ENCODE measurements around the gene GPR142.
"Not testable (repeated sequence)": the region's sequence is repeated elsewhere in the genome, so short reads cannot be mapped to it uniquely, and the experiment has no call there.

Gene GPR142

DNA sequence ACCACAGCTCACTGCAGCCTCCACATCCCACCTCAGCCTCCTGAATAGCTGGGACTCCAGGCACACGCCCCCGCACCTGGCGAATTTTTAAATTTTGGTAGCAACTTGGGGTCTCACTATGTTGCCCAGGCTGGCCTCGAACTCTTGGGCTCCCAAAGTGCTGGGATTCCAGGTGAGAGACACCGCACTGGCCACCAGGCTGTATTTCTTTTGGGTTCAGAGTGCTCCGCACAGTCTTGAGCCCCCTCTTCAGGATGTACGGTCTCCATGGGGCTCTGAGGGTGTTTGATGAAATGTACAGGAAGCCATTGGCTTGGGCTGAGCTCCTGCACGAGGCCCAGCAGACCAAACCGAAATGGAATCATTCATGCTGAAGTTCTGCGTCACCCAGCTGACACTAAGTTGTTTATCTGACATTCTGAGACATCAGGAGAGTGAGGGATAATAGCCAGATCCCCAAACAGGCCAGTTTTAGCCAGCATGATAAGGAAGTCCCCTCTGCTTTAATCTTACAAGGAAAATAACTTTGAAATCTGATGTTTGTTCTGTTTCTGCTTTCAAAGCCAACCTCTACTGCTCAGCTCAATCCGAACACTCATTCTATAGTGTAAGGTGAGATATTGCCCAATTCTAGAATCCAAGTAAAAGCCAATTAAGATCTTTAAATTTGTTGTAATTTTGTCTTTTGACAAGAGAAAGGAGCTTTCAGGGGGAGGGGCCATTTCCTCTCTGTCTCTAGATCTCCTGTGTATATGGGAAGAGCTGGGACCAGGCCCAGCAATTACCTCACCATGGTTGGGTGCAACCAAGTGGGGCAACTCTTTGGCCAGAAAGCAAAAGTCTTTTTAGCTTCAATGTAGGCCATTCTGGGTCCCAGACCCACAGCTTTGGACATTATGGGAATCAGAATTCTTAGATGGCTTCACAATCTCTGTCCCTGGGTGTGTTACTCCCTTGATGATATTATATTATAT lies 23.7 kb downstream of the GPR142 start:
- H3K4me3 ChIP-seq (ENCODE audit: low read depth, low read length) = no peak overlapping the region

DNA sequence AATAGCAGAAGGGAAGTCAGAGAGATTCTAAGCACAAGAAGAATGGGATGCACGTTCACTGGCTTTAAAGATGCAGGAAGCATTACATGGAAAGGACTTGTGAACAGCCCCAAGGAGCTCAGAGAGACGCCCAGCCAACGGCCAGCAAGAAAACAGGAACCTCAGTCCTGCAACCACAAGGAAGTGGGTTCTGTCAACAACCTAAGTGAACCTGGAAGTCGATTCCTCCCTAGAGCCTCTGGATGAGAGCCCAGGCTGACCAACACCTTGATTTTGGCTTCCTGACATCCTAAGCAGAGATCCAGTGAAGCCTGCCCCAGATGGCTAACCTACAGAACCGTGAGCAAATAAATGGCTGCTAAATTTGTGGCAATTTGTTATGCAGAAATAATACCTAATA lies 24.5 kb downstream of the GPR142 start:
- no peak overlapping the region for H3K4me3 ChIP-seq (ENCODE audit: low read depth, low read length)

DNA sequence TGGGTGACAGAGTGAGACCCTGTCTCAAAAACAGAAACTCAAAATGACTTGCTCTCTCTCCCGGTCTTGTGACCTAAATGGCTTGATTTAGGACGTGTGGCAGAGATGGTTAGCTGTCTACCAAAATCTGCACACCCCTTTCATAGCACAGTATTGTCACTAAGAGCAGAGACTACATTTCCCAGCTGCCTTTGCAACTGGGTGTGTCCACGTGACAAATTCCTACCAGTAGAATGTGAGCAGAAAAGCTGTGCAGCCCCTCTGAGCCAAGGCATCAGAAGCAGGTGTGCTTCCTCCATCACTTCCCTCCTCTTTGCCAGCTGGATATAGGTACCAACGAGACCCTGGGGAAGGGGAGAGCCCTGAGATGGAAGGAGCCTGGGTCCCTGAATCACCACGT lies 25.5 kb downstream of the GPR142 start:
- no peak overlapping the region for H3K4me3 ChIP-seq (ENCODE audit: low read depth, low read length)

DNA sequence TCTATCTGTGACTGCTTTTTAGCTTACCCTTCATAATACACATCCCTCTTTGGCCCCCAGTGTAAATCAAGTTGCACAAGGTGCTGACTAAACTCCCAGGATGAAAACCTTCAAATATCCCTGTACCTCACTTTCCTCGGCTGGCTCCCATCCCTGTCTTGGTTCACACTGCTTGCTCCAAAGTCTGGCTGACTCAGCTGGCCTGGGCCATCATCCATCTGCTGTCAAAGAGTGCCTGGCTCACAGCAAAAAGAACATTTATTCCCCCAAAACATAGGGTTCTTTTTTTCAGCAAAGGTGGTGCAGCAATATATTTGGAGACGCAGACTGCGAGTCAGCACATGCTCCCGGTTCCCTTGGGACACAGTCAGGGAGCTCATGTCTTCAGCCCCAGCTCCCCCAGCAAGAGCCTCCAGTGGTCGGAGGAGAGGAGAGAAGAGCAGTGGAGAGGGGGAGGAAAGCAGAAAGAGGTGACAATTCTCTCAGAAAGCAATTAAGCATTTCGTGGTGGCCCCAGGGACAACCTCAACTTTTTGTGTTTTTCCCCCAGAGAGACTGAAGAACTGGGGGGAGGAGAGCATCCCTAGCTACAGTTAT lies 26.1 kb downstream of the GPR142 start:
- H3K4me3 ChIP-seq (ENCODE audit: low read depth, low read length) = no peak overlapping the region

DNA sequence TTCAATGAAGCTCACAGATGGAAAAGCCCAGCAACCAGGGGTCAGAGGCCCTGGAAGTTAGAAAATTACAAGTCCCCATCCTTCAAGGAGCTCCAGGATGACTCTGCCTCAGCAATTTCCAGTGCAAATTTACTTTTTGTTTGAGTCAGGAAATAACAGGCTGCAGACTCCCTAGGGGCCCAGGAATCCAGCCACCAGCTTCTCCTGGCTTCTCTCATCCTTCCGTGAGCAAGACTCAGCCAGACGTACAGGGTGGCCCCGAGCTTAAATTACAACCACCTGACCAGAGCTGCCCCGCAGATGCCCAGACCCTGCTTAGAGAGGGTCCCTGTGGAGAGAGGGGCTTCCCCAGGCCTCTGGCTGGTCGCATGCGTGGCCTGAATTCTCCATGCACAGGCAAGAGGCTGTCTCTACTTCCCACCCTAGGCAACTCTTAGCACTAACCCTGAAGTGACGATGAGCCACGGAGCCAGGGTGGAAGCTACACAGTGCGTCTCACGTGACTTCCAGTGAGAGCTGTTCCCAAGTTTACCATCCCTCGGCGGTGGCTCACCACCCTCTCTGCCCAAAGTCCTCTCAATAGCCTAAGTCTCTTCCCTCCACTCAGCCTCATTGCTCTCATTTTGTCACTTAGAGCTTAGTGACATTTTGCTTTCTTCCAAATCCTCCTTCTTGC lies 27.1 kb downstream of the GPR142 start:
- H3K4me3 ChIP-seq (ENCODE audit: low read depth, low read length) = no peak overlapping the region

DNA sequence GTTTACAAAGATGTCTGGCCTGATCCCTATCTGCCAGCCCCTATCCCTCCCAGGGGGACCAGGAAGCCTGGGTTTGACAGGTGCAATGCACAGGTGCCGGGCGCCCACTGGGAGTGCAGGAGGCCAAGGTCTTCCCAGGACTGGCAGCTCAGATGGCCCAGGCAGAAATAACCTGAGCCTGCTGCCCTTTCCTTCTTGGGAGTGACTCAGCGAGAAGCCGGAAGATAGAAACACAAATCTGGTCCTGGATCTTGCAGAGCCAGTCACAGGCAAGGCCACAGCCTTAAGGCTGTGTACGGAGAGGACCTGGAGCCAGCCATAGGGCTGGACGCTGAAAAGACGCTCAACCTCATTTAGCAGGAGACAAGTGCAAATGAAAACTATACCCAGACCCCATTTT lies 27.7 kb downstream of the GPR142 start:
- no peak overlapping the region for H3K4me3 ChIP-seq (ENCODE audit: low read depth, low read length)

DNA sequence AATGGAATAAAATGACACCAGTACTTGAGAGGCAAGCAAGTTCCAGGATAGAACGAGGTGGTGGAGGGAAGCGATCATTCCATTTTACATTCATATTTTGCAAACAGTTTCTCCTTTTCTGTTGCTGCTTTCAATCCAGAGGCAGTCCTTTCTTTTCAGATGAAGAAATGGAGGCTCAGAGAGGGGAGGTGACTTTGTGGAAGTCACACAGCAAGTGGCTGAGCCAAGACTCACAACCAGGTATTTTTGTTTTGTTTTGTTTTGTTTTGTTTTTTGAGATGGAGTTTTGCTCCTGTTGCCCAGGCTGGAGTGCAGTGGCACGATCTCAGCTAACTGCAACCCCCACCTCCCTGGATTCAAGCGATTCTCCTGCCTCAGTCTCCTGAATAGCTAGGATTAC lies 29.3 kb downstream of the GPR142 start:
- no peak overlapping the region for H3K4me3 ChIP-seq (ENCODE audit: low read depth, low read length)

DNA sequence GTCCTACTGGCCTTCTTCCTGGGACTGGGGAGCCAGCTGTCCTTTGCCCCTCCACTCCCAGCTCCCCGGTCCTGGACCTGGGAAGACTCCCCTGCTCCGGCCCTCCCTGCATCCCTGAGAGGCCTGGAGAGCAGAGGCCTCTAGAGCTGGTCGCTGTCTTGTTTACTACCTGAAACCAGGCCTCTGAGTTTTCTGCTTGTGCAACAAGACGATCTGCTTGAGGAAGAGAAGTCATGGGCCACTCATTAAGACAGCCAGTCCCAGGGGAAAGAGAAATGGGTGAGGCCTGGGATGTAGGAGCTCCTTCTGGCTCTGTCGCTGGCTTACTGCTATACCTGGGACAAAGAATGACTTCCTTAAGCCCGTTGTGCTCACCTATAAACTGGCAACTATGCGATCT lies 34.7 kb downstream of the GPR142 start:
- H3K4me3 ChIP-seq (ENCODE audit: low read depth, low read length) = no peak overlapping the region

DNA sequence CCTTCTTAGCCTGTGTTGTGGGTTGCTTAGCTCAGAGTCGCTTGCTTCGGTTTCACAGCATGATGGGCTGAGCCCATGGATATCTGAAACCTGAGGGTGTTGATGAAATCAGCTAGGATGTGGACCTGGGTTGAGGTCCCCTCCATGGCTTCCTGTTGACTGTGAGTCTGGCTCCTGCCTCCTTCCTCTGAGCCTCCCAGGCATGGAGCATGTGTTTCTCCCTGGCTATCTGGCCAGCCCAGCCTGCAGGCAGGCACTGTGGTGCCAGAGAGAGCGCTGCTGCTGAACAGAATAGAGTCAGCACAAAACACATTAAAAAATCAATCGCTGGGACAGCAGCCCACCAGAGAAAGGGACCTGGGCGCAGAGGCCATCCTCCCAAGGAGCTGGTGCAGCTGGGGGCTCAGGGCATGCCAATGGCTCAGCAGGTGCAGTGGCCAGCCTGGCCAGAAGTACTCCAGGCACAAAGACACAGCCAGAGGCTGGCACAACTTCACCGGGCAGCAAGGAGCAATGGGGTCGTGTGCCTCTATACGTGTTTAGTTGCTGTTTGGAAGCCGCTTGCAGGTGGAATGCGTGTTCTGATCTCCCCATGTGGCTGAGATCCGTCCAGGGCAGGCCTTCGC lies 36.3 kb downstream of the GPR142 start:
- no peak overlapping the region for H3K4me3 ChIP-seq (ENCODE audit: low read depth, low read length)

DNA sequence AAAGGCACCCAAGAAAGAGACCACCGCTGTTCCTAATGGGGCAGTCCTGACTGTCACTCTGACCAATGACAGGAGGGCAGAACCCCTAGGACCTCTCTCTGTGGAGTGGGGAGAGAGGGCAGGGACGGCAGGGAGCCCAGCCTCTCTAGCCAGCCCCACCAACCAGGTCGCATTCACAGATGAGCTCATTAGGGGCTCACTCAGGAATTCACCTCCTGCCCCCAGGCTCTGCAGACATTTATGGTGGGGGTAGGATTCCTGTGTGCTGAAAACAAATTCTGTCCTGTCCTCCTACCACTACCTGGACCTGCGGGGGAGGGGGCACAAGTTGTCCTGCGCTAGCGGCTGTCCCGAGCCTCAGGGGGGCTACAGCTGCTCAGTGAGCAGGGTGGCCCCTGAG lies 36.9 kb downstream of the GPR142 start:
- H3K4me3 ChIP-seq (ENCODE audit: low read depth, low read length) = no peak overlapping the region

DNA sequence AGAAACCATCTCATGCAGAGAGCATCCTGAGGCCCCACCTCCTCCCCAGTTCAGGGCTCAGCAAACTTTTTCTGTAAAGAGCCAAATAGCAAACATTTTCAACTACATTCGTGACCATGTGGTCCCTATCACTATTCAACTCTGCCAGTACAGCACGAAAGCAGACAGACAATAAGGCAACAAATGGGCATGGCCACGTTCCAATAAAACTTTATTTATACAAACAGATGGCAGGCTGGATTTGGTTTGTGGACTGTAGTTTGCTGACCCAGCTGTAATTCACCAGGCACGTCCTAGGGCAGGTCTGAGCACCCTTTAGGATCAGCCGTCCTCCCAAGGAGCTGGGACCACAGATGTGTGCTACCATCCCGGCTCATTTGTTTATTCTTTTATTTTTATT lies 37.5 kb downstream of the GPR142 start:
- H3K4me3 ChIP-seq (ENCODE audit: low read depth, low read length) = no peak overlapping the region

DNA sequence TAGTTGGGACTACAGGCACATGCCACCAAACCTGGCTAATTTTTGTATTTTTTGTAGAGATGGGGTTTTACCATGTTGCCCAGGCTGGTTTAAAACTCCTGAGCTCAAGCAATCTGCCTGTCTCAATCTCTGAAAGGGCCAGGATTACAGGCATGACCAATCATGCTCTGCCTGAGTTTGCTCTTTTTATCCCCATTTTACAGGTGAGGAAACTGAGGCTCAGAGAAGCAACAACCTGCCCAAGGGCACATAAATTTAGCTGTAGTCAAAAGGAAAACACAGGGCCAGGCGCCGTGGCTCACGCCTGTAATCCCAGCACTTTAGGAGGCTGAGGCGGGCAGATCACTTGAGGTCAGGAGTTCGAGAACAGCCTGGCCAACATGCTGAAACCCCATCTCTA lies 38.0 kb downstream of the GPR142 start:
- H3K4me3 ChIP-seq (ENCODE audit: low read depth, low read length) = not testable (repeated sequence)

DNA sequence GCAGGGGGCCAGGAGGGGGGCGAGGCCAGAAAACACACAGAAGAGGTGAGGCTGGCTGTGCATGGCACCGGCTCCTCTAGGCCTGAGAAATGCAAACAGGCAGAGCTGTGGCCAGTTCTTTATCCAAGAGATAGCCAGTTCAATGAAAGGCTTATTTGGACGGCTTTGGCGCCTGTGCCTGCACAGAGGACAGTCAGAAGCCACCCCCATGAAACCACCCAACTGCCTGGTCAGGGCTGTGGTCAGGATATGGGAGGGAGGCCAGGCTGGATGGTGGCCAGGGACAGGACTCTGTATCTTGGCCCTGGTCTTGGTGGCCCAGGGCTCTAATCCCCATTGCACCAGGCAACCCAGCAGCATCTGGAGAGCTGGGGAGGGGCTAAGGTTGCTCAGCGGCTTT lies 40.1 kb downstream of the GPR142 start:
- H3K4me3 ChIP-seq (ENCODE audit: low read depth, low read length) = no peak overlapping the region

DNA sequence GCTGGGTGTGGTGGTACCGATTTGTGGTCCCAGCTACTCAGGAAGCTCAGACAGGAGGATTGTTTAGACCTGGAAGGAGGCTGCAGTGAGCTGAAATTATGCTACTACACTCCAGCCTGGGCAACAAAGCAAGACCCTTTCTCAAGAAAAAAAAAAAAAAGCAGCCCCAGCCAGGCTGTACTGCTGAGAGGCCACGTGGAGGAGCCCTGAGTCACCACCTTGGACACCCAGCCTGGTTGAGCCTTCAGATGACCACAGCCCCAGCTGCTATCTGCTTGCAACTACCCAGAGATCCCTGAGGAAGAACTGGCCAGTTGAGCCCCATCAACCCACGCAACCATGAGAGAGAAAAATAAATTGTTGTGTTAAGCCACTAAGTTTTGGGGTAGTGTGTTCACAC lies 41.0 kb downstream of the GPR142 start:
- H3K4me3 ChIP-seq (ENCODE audit: low read depth, low read length) = no peak overlapping the region

DNA sequence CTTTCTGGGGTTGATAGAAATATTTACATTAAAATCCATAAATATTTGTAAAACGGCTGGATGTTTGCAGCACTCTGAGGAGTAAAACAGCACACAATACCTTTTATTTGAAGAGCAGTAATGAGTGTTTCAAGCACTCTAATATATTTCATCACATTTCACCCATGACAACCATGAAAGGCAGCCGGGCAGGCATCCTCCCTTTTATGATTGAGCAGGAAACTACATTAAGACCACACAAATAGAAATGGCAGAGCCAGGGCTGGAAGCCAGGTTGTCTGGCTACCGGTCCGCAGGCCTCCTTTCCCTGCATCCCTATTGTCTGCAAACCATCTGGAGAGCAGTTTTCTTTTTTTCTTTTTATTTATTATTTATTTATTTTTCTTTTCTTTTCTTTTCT lies 41.5 kb downstream of the GPR142 start:
- no peak overlapping the region for H3K4me3 ChIP-seq (ENCODE audit: low read depth, low read length)

DNA sequence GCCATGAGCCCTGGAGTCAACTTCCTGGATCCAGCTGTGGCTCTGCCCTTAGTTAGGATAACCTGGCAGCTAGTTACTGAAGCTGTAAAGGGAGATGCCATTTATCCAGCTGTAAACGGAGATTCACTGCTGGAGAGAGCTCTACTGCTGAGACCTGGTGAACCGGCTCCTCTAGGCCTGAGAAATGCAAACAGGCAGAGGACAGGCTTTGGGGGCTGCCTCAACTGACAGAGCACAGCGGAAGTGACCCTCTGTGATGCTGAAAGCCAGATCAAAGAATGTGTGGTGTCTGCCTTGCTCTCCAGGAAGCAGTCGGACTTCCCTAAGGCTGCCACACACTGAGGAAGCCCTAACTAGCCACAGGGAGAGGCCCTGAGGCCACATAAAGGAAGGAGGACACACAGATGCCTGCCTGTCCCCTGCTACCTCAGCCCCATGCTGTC lies 42.7 kb downstream of the GPR142 start:
- H3K4me3 ChIP-seq (ENCODE audit: low read depth, low read length) = no peak overlapping the region

DNA sequence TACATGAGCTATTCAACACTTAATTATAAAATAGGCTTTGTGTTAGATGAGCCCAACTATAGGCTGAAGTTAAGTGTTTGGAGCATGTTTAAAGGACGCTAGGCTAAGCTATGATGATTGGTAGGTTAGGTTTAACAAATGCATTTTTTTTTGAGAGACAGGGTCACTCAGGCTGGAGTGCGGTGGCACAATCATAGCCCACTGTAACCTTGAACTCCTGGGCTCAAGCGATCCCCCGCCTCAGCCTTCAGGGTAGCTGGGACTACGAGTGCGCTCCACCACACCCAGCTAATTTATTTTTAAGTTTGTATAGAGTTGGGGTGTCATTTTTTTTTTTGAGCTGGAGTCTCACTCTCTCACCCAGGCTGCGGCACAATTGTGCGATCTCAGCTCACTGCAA lies 45.3 kb downstream of the GPR142 start:
- no peak overlapping the region for H3K4me3 ChIP-seq (ENCODE audit: low read depth, low read length)

DNA sequence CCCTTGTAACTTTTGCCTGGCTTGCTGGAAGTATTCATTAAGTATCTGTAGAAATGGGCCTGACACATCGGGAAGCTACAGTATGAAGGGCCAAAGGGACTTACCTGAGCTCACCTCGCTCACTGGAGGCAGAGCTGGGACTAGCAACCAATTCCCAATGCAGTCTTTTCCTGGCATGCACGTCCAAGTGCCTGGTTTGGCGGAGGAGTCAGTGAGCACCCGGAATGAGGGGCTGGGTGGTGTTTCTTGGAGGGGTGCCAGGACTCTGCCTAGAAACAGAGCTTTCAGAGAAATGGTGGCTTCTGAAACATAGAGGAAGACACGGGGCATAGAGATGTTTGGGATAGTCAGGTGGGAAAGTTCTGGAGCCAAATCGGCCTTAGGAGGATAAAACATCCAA lies 46.2 kb downstream of the GPR142 start:
- H3K4me3 ChIP-seq (ENCODE audit: low read depth, low read length) = no peak overlapping the region

DNA sequence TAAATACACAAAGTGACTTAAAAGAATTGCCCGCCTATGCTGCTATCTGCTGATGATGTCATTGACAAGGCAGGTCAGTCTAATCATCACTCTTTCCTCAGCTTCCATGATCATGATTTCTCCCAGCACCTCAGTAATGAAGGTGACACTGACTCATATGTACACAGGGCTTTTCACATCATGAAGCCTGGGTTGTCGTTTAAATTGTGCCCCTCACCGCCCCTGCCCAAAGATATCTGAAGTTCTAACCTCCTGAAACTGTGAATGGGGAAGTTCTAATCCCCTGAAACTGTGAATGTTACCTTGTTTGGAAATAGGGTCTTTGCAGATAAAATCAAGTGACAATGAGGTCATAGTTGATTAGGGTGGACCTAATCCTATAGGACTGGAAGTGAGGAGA lies 47.2 kb downstream of the GPR142 start:
- no peak overlapping the region for H3K4me3 ChIP-seq (ENCODE audit: low read depth, low read length)

DNA sequence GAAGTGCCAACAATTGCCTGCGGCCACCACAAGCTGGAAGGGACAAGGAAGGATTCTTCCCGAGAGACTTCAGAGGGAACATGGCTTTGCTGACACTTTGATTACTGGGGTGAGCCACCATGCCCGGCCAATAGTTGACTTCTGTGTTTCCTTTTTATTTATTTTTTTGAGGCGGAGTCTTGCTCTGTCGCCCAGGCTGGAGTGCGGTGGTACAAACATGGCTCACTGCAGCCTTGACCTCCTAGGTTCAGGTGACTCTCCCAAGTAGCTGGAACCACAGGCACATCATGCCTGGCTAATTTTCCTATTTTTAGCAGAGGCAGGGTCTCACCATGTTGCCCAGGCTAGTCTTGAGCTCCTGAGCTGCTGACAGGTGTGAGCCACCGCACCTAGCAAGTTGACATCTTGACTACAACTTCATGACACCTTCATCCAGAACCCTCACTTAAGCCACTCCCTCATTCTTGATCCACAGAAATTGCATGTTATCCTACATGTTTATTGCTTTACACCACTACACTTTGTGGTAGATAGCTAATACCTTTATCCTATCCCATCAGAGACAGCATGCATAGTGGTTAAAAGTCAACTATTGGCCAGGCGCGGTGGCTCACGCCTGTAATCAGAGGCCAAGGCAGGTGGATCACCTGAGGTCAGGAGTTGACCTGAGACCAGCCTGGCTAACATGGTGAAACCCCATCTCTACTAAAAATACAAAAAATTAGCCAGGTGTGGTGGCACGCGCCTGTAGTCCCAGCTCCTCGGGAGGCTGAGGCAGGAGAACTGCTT lies 48.5 kb downstream of the GPR142 start:
- no peak overlapping the region for H3K4me3 ChIP-seq (ENCODE audit: low read depth, low read length)

Measured in iPS-11a (cell line).